Nephron progenitor cell (in vitro differentiated cells): Measurements from ENCODE around the gene UNC13C.

Experiments
- DNase-seq: peaks from one replicate; pipeline ENCODE4 v3.0.0; 2021
- H3K27ac Mint-ChIP-seq: 2 replicates; pipeline ENCODE4 v1.8.0; 2021; ENCODE audit warnings: mild to moderate bottlenecking, moderate library complexity, mixed read lengths
- H3K27me3 Mint-ChIP-seq: 2 replicates; pipeline ENCODE4 v1.8.0; 2021; ENCODE audit warnings: mild to moderate bottlenecking, low read depth, mixed read lengths; ENCODE audit not compliant: poor library complexity
- H3K36me3 Mint-ChIP-seq: 2 replicates; pipeline ENCODE4 v1.8.0; 2021; ENCODE audit warnings: low read depth, mixed read lengths
- H3K4me1 Mint-ChIP-seq: 2 replicates; pipeline ENCODE4 v1.8.0; 2021; ENCODE audit warnings: mixed read lengths
- H3K4me3 Mint-ChIP-seq: 2 replicates; pipeline ENCODE4 v1.8.0; 2021; ENCODE audit warnings: mild to moderate bottlenecking, moderate library complexity, mixed read lengths
- H3K9me3 Mint-ChIP-seq: 2 replicates; pipeline ENCODE4 v1.8.0; 2021; ENCODE audit warnings: mild to moderate bottlenecking, moderate library complexity, mixed read lengths
- TF ChIP-seq, protein P1 (sequence below): fragments of 200-600 bp; sonication (generic); IDR thresholded peaks from 2 replicates; pipeline ENCODE4 v1.5.0; 2021; ENCODE audit warnings: antibody characterized with exemption

UNC13C gene

DNA sequence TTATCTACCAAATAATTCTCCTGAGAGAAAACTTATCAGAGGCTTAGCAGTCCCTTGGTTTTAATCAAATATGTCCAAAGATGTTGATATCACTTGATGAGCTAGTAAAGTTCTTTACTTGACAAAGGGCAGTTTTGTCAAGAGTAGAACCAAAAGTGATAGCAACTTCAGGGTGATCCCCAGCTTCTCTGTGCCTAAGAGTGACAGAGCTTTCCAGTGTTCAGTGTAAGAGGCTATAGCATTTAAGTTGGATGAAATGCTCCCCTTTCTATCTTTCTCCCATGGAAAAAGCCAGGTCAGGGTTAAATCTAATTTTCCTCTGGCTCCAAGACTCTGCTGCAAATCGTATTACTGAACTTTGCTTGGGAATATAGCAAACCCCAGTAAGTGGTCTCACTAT, 120.8 kb downstream of the UNC13C start:
- peaks cover 5% of the 10 kb centered on the region for H3K27me3 Mint-ChIP-seq
- no peak overlapping the region for H3K27ac Mint-ChIP-seq
- H3K4me1 Mint-ChIP-seq: no peaks in the 10 kb centered on the region
- H3K36me3 Mint-ChIP-seq: no peaks in the 10 kb centered on the region
- no peaks in the 10 kb centered on the region for H3K9me3 Mint-ChIP-seq
- TF ChIP-seq, protein P1, sequence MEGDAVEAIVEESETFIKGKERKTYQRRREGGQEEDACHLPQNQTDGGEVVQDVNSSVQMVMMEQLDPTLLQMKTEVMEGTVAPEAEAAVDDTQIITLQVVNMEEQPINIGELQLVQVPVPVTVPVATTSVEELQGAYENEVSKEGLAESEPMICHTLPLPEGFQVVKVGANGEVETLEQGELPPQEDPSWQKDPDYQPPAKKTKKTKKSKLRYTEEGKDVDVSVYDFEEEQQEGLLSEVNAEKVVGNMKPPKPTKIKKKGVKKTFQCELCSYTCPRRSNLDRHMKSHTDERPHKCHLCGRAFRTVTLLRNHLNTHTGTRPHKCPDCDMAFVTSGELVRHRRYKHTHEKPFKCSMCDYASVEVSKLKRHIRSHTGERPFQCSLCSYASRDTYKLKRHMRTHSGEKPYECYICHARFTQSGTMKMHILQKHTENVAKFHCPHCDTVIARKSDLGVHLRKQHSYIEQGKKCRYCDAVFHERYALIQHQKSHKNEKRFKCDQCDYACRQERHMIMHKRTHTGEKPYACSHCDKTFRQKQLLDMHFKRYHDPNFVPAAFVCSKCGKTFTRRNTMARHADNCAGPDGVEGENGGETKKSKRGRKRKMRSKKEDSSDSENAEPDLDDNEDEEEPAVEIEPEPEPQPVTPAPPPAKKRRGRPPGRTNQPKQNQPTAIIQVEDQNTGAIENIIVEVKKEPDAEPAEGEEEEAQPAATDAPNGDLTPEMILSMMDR: no peak
- no peak overlapping the region for H3K4me3 Mint-ChIP-seq
- DNase-seq: no peak

DNA sequence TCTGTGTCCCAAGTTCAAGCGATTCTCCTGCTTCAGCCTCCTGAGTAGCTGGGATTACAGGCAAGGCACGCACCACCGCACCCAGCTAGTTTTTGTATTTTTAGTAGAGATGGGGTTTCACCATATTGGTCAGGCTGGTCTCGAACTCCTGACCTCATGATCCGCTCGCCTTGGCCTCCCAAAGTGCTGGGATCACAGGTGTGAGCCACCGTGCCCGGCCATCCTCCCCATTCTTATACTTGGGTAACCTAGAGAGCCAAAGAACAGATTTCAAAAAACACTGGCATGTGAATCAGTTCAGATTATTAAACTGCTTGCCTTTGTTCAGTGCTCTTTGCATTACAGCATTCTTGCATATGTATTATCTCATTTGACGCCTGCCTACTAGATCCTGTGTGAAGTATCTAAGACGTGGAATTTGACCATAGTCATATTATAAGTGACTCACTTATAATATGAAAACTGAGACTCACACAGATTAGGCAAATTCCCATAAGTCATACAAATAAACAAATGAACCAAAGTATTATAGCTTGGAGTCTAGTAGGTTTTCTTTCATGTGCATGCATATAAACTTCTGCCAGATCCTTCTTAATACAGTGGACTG, 123.5 kb downstream of the UNC13C start:
- Mint-ChIP-seq H3K4me3 (no peak overlapping the region), H3K27ac (no peak overlapping the region), H3K36me3 (no peaks in the 10 kb centered on the region), H3K9me3 (no peaks in the 10 kb centered on the region), H3K4me1 (no peaks in the 10 kb centered on the region), H3K27me3 (no peaks in the 10 kb centered on the region)
- DNase-seq: no peak
- TF ChIP-seq, protein P1: no peak

DNA sequence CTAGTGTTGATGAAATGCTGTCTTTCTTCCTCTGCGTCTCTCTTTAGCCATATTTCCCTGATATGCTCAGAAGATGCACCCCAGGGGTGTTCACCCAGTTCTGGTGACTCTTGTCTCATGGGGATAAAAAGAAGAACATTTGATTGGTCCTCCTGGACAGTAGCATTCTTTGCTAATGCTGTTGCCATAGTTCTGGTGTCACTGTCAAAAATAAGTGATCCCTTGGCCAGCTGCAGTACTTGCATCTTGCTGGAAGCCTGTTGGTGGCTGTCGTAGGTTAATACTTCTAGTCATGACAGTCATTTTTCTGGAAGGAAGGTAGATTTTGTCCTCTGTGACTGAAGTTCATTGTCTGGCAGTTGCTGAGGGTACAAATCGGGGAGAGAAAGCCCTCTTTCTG, 124.5 kb downstream of the UNC13C start:
- Mint-ChIP-seq H3K4me3 (no peak overlapping the region), H3K9me3 (no peaks in the 10 kb centered on the region), H3K27ac (no peak overlapping the region), H3K4me1 (no peaks in the 10 kb centered on the region), H3K27me3 (no peaks in the 10 kb centered on the region), H3K36me3 (no peaks in the 10 kb centered on the region)
- DNase-seq: no peak
- TF ChIP-seq, protein P1: no peak

DNA sequence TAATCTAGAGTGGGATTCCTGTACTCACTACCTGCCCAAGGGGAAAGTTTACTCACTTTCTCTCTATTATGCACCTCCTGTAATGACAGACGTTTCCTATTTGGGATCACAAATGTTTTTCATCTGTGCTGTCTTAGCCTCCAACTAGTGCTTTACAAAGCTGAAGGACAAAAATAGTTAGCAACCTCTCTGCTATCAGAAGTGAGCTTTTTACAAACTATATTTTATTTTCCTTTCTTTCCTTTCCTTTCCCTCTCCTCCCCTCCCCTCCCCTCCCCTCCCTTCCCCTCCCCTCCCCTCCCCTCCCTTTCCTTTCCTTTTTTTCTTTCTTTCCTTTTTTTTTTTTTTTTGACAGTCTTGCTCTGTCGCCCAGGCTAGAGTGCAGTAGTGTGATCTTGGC, 130.8 kb downstream of the UNC13C start:
- no peaks in the 10 kb centered on the region for H3K27me3 Mint-ChIP-seq
- H3K9me3 Mint-ChIP-seq: no peaks in the 10 kb centered on the region
- H3K4me3 Mint-ChIP-seq: no peak overlapping the region
- DNase-seq: no peak
- no peak overlapping the region for H3K27ac Mint-ChIP-seq
- TF ChIP-seq, protein P1: no peak
- no peaks in the 10 kb centered on the region for H3K4me1 Mint-ChIP-seq
- H3K36me3 Mint-ChIP-seq: no peaks in the 10 kb centered on the region

DNA sequence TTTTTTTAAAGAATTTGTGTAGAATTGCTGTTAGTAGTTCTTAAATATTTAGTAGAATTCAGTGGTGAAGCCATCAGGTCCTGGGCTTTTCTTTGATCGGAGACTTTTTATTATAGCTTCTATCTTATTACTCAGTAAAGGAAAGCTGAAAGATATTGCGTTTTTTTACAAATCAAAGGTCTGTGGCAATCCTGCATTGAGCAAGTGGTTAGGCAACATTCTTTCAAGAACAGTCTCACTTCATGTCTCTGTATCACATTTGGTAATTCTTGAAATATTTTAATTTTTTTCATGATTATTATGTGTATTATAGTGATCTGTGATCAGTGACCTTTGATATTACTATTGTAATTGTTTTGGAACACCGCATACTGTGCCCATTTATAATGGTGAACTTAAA, 140.8 kb downstream of the UNC13C start:
- H3K36me3 Mint-ChIP-seq: no peaks in the 10 kb centered on the region
- TF ChIP-seq, protein P1: no peak
- H3K9me3 Mint-ChIP-seq: peaks cover 19% of the 10 kb centered on the region
- H3K4me3 Mint-ChIP-seq: no peak overlapping the region
- H3K27me3 Mint-ChIP-seq: no peaks in the 10 kb centered on the region
- no peak overlapping the region for H3K27ac Mint-ChIP-seq
- no peaks in the 10 kb centered on the region for H3K4me1 Mint-ChIP-seq
- DNase-seq: no peak

DNA sequence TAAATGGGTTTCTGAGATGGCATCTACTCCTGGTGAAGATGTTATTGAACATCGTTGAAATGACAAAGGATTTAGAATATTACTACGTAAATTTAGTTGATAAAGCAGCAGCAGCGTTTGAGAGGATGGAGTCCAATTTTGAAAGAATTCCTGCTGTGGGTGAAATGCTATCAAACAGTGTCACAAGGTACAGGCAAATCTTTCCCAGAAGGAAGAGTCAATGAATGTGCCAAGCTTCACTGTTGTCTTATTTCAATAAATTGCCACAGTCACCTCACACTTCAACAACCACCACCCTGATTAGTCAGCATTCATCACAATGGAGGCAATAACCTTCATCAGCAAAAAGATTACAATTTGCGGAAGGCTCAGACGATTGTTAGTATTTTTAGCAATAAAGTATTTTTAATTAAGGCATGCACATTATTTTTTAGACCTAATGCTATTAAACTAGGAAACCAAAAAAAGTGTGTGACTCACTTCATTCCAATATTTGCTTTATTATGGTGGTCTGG, 142.8 kb downstream of the UNC13C start:
- Mint-ChIP-seq H3K9me3 (peaks cover 19% of the 10 kb centered on the region), H3K27me3 (no peaks in the 10 kb centered on the region), H3K36me3 (no peaks in the 10 kb centered on the region), H3K4me1 (no peaks in the 10 kb centered on the region), H3K4me3 (no peak overlapping the region), H3K27ac (no peak overlapping the region)
- DNase-seq: no peak
- TF ChIP-seq, protein P1: no peak
